ENCODE measurements around the gene QARS1. TPM values are rescaled to one million over a fixed set of nuclear protein-coding genes. Genes with fewer than 3 reads are reported as not detected.

QARS1 gene
- total RNA-seq, 4 donors from 2014 or later: 295 to 361 (median 342) TPM

DNA sequence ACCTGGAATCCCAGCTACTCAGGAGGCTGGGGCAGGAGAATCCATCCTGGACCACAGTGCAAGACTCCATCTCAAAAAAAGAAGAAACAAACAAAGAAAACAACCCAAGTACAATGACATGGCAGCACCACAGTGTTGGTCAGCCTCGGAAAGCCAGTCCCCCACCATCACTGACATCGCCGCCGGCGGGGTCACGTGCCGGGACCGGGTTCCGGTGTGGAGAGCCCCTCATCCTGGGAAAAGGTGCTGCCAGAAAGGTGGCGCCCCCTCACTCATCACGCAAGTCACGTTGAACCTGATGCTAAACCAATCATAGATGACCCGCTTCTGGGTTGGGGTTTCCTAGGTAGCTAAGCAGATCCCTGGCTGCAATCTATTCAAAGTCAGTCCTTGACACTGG is 28.4 kb downstream of the QARS1 start:
- Histone ChIP-seq H3K27me3 (no peaks in the 10 kb centered on the region), H3K9me3 (no peaks in the 10 kb centered on the region), H3K36me3 (peaks cover 0 to 66% (median 0%) of the 10 kb centered on the region in 3 donors), H3K4me3 (no peak overlapping the region), H3K4me1 (no peaks in the 10 kb centered on the region), H3K27ac (no peak overlapping the region)
- no peak for DNase-seq
- no peak for TF ChIP-seq POLR2A (IDR thresholded peaks at IDR 0.05)
- TF ChIP-seq, protein P1, sequence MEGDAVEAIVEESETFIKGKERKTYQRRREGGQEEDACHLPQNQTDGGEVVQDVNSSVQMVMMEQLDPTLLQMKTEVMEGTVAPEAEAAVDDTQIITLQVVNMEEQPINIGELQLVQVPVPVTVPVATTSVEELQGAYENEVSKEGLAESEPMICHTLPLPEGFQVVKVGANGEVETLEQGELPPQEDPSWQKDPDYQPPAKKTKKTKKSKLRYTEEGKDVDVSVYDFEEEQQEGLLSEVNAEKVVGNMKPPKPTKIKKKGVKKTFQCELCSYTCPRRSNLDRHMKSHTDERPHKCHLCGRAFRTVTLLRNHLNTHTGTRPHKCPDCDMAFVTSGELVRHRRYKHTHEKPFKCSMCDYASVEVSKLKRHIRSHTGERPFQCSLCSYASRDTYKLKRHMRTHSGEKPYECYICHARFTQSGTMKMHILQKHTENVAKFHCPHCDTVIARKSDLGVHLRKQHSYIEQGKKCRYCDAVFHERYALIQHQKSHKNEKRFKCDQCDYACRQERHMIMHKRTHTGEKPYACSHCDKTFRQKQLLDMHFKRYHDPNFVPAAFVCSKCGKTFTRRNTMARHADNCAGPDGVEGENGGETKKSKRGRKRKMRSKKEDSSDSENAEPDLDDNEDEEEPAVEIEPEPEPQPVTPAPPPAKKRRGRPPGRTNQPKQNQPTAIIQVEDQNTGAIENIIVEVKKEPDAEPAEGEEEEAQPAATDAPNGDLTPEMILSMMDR (IDR thresholded peaks at IDR 0.05): no peak

DNA sequence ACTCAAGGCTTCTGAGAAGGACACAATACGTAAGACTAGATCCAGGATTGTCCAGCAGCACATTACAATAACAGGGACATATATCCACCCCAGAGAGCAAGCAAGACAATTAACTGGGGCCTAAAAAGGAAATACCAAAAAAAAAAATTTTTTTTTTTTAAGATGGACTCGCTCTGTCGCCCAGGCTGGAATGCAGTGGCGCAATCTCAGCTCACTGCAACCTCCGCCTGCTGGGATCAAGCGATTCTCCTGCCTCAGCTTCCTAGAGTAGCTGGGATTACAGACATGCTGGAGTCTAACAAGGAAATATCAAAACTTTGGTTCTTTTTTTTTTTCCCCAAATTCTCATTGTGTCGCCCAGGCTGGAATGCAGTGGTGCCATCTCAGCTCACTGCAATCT is 46.5 kb downstream of the QARS1 start:
- H3K36me3 ChIP-seq: peaks cover 0 to 78% (median 0%) of the 10 kb centered on the region in 3 donors

DNA sequence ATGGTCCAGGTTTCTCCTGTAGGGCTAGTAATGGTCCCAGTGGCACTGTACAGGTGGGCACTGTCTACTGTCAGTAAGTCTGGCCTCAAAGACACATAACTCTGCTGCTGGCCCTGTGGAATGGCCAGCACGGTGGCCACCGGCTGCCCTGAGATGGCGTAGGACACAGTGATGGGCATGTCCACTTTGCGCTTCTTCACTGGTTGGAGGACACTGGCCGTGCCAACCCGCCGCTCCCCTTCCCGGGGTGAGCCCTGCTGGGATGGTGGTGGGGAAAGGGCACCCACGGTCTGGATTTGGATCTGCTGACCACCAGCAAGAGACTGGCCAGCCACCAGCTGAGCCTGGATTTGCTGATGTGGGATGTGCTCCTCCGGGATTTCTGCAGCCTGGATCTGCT is 47.3 kb downstream of the QARS1 start:
- H3K36me3 ChIP-seq: peaks cover 0 to 78% (median 0%) of the 10 kb centered on the region in 3 donors

More for the DNA sequence above, 46.5 kb downstream of the QARS1 start:
- DNase-seq: no peak
- Histone ChIP-seq H3K27me3 (no peaks in the 10 kb centered on the region), H3K9me3 (no peaks in the 10 kb centered on the region), H3K4me3 (no peak overlapping the region), H3K27ac (no peak overlapping the region), H3K4me1 (no peaks in the 10 kb centered on the region)
- TF ChIP-seq, protein P1 (IDR thresholded peaks at IDR 0.05): no peak
- no peak for TF ChIP-seq POLR2A (IDR thresholded peaks at IDR 0.05)

DNA sequence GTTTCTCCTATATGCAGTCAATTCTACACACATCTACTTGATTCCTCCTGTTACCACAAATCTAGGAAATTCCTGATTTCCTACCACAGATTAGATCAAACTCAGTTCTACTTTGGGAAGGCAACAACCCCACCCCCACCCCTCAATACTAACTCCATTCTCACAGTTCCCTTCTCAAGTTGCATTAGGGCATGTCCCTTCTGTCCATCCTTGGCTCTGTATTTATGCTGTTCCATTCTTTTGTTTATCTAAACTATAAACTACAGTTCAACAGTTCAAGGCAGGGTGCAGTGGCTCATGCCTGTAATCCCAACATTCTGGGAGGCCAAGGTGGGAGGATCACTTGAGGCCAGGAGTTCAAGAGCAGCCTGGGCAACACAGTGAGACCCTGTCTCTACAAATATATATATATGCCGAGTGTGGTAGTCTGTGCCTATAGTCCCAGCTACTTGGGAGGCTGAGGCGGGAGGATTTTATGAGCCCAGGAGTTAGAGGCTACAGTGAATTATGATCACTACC is 50.2 kb downstream of the QARS1 start:
- peaks cover 0 to 66% (median 0%) of the 10 kb centered on the region in 3 donors for H3K36me3 ChIP-seq
- DNase-seq: no peak
- no peak overlapping the region for H3K27ac ChIP-seq
- no peak overlapping the region for H3K4me3 ChIP-seq
- TF ChIP-seq, protein P1 (IDR thresholded peaks at IDR 0.05): no peak
- no peak for TF ChIP-seq POLR2A (IDR thresholded peaks at IDR 0.05)
- H3K27me3 ChIP-seq: no peaks in the 10 kb centered on the region
- no peaks in the 10 kb centered on the region for H3K4me1 ChIP-seq
- no peaks in the 10 kb centered on the region for H3K9me3 ChIP-seq

More for the DNA sequence above, 47.3 kb downstream of the QARS1 start:
- H3K4me3 ChIP-seq: no peak overlapping the region
- DNase-seq: no peak
- no peak overlapping the region for H3K27ac ChIP-seq
- H3K27me3 ChIP-seq: no peaks in the 10 kb centered on the region
- TF ChIP-seq, protein P1 (IDR thresholded peaks at IDR 0.05): no peak
- TF ChIP-seq POLR2A (IDR thresholded peaks at IDR 0.05): no peak
- no peaks in the 10 kb centered on the region for H3K4me1 ChIP-seq
- no peaks in the 10 kb centered on the region for H3K9me3 ChIP-seq

DNA sequence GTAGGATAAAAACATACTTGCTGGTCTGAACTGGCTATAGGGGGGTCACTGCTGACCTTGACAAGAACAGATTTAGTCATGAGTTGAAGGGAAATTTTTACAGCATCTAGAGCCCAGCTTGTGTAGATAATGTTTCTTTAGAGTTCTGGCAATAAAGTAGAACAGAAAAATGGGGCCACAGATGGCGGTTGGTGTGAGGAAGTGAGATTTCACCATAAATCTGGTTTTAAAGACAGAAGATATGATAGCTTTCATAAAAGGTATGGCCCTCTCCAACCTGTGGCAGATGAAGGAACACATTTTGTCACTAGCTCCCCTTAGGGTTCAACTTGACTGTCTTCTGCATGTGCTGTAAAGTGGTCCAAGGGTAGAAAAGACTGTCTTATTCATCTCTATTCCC is 51.0 kb downstream of the QARS1 start:
- no peaks in the 10 kb centered on the region for H3K27me3 ChIP-seq
- no peak for TF ChIP-seq POLR2A (IDR thresholded peaks at IDR 0.05)
- TF ChIP-seq, protein P1 (IDR thresholded peaks at IDR 0.05): no peak
- no peak overlapping the region for H3K4me3 ChIP-seq
- H3K27ac ChIP-seq: no peak overlapping the region
- no peaks in the 10 kb centered on the region for H3K9me3 ChIP-seq
- peaks cover 0 to 65% (median 0%) of the 10 kb centered on the region in 3 donors for H3K36me3 ChIP-seq
- DNase-seq: no peak
- H3K4me1 ChIP-seq: no peaks in the 10 kb centered on the region

Small RNA genes within 50 kb of the gene (small RNA-seq; reads per million reads assigned to genes)
- gene RN7SL182P: 0 reads per million in 2 donors

Other genes with a start within 250 kb of the QARS1 start
- gene SLC25A20, start 205.9 kb downstream of the QARS1 start, total RNA-seq: 100 to 1,000 TPM in 1 of 4 donors, 10 to 100 TPM in 3; 29.7 to 138 (median 68.9) TPM
- gene ARIH2, start 185.9 kb downstream of the QARS1 start, total RNA-seq: 100 to 1,000 TPM in 3 of 4 donors, 10 to 100 TPM in 1; 59.7 to 184 (median 111) TPM
- 10 to 100 TPM; 47.0 to 95.9 (median 78.0) TPM for gene P4HTM, start 114.5 kb downstream of the QARS1 start, total RNA-seq
- gene WDR6, start 97.4 kb downstream of the QARS1 start, total RNA-seq: 100 to 1,000 TPM in 3 of 4 donors, 10 to 100 TPM in 1; 96.7 to 233 (median 179) TPM
- 10 to 100 TPM; 31.4 to 49.5 (median 33.1) TPM for gene DALRD3, start 86.2 kb downstream of the QARS1 start, total RNA-seq
- 100 to 1,000 TPM in 2 of 4 donors, 10 to 100 TPM in 2; 64.7 to 164 (median 106) TPM for gene NDUFAF3, start 82.6 kb downstream of the QARS1 start, total RNA-seq
- 100 to 1,000 TPM in 1 of 4 donors, 10 to 100 TPM in 3; 58.8 to 149 (median 68.5) TPM for gene IMPDH2, start 75.4 kb downstream of the QARS1 start, total RNA-seq
- gene QRICH1, start 10.7 kb downstream of the QARS1 start, total RNA-seq: 100 to 1,000 TPM in 2 of 4 donors, 10 to 100 TPM in 2; 61.1 to 132 (median 99.7) TPM
- 10 to 100 TPM; 42.9 to 96.0 (median 61.8) TPM for gene USP19, start 16.1 kb upstream of the QARS1 start, total RNA-seq
- 100 to 1,000 TPM; 293 to 476 (median 348) TPM for gene LAMB2, start 28.3 kb upstream of the QARS1 start, total RNA-seq
- gene CCDC71, start 61.6 kb upstream of the QARS1 start, total RNA-seq: 10 to 100 TPM; 12.4 to 39.3 (median 37.5) TPM
- 10 to 100 TPM in 1 of 4 donors, 1 to 10 TPM in 3; 3.9 to 13.7 (median 9.5) TPM for gene KLHDC8B, start 66.8 kb upstream of the QARS1 start, total RNA-seq
- 10 to 100 TPM in 1 of 4 donors, 1 to 10 TPM in 3; 4.4 to 24.8 (median 5.3) TPM for gene C3orf62, start 172.5 kb upstream of the QARS1 start, total RNA-seq
- 100 to 1,000 TPM in 1 of 4 donors, 10 to 100 TPM in 3; 26.3 to 106 (median 47.5) TPM for gene USP4, start 235.3 kb upstream of the QARS1 start, total RNA-seq

Data from Peyer's patch (tissue), 4 donors.